GM18498 (cell line): Measurements from ENCODE around the gene FHIP1B.

ENCODE experiments used
- ATAC-seq: cut with Tn5 transposase; IDR thresholded peaks from one replicate; pipeline ENCODE4 v1.9.1; 2021; ENCODE audit warnings: mild to moderate bottlenecking, moderate library complexity; ENCODE audit not compliant: unreplicated experiment

Gene FHIP1B

DNA sequence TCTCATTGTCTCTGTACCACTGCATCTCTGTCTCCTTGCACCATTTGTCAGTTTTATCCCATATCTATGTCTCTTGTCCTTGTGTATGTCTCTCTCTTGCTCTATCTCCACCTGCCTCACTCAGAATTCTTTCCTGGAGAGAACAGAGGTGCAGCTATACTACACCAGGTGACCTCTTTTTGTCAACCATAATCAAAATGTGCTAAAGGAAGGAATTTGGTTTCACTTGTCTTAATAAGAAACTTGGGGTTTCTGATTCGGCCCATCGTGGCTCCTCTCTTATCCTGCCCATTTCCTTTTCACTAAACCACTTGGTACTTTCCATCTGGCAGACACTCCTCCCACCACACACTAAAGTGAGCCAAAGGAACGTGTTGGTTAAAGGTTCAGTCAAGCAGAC lies 31.1 kb downstream of the FHIP1B start:
- peak; percentile 77 for ATAC-seq

DNA sequence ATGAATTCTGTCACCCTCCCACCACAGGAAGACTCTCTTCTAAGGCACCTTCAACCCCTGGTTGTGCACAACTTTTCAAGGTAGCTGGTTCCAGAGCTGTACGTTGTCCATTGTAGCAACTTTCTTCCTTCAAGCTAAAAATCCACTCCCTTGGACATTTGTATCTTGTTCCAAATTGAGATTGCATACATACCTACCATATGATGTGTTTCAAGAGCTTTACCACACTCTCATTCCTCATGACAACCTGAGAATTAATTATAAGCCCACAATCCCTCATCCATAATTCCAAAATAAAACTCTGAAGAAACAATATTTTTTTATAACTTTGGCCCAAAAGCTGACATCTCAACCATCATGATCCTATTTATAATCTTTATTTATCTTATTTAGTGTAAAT lies 32.4 kb downstream of the FHIP1B start:
- ATAC-seq, result no peak

DNA sequence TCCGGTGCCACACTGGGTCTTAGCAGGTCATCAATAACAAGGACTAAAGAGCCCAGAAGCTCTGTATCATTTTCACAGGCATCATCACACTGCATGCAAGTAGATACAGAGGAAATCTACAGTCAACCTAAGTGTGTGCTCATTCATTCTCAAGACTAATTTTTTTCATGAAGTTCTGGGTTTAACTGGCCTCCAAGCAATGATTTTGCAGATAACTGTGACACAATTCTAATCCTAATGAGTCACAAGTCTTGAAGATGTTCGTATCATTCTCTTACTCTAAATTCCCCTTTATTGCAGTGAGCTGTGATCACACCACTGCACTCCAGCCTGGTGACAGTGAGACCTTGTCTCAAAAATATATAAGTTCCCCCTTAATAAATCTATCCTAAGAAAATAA lies 33.0 kb downstream of the FHIP1B start:
- no peak for ATAC-seq

DNA sequence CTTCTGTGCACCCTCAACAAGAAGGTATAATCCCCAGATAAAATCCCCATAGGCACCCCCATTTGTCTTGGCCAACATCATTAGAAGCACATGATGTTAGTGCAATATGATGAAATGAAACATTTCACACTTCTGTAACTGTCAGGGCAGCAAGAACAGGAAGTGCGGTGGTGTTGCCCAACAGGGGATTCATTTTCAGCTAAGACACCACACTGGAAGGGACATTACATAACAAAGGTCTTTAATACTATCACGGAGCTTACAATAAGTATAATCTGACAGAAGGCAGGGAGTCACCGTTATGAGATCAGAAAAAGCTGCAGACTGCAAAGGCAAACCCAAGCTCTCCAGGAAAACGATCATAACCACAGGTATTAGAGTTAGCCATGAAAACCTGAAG lies 33.5 kb downstream of the FHIP1B start:
- ATAC-seq, result no peak

DNA sequence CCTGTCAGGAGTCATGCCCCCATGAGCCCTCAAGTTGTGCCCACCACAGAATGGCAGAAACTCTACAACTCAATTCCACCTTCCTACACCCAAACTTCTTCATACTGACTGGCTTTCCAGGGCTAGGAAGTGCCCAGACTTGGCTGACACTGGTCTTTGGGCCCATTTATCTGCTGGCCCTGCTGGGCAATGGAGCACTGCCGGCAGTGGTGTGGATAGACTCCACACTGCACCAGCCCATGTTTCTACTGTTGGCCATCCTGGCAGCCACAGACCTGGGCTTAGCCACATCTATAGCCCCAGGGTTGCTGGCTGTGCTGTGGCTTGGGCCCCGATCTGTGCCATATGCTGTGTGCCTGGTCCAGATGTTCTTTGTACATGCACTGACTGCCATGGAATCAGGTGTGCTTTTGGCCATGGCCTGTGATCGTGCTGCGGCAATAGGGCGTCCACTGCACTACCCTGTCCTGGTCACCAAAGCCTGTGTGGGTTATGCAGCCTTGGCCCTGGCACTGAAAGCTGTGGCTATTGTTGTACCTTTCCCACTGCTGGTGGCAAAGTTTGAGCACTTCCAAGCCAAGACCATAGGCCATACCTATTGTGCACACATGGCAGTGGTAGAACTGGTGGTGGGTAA lies 35.1 kb downstream of the FHIP1B start, which contains the start of gene OR52W1:
TSS of gene OR52W1 (plus strand) at position 51 of the 637 bp plus-strand sequence. CDS start at position 51, 0 bp downstream.
- ATAC-seq, result no peak

DNA sequence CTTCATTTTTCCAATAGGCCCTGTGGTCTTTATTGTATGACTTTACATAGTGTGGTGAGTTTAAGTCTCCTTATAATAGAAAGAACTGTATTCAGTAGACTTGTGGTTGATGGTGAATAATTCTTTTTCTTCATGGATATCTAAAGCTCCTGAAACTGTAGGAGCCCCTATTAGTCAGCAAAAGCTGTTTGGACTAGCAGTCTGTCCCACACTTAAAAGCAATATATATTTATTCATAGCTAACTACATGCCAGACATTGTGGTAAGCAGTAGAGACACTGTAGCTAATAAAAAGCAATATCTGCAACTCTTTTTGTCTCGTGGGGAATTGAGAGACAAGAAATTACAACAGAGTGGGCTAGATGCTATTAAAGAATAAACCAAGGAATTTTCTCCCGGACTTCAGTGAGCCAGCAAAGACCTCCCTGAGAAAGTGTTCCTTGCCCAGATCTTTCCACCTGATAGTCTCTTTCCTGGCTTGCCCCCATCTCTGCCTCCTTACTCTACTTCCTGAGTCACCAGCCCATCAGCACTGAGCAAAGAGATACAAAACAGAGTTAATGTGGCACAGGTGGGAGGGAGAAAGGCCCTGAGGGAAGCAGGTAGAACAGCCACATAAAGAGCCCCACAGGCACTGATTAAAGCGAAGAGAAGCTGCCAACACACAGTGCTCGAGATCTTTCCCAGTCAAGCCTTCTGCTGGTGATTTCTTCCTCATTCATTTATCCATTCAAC lies 36.8 kb downstream of the FHIP1B start:
- no peak for ATAC-seq

DNA sequence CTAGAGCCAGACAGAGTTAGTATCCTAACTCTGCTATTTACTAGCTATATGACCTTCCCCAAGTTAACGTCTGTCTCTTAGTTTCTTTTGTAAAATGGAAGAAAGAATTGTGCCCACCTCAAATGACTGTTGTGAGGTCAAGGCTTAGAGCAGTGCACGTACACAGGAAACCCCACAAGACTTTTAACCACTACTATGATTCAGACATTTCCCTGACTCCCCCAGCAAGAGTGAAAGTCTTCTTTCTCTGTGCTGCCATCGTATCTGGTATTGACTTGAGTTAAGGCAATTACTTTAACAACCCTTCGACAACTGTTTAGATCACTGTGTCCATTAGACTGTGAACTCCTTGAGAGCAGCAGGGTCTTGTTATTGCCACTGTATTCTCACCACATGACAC lies 38.0 kb downstream of the FHIP1B start:
- ATAC-seq, result no peak

DNA sequence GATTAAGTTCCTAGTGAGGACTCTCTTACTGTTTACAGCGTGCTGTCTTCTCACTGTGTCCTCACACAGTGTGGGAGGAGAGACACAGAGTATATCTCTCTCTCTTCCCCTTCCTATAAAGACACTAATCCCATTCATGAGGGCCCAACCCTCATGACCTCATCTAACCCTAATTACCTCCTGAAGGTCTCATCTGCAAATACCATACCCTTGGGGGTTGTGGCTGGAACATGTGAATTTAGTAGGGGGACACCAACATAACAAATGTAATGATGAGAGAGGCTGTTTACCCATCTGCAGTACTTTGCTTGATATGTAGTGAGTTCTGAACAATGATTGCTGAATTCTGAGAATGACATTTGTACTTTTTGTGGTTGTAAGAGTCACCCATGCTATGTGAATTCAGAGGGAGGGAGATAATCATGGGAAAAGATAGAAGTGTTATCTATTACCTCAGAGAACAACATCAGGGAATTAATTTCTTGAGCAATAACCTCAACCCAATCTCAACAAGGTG lies 40.3 kb downstream of the FHIP1B start:
- ATAC-seq, result no peak

DNA sequence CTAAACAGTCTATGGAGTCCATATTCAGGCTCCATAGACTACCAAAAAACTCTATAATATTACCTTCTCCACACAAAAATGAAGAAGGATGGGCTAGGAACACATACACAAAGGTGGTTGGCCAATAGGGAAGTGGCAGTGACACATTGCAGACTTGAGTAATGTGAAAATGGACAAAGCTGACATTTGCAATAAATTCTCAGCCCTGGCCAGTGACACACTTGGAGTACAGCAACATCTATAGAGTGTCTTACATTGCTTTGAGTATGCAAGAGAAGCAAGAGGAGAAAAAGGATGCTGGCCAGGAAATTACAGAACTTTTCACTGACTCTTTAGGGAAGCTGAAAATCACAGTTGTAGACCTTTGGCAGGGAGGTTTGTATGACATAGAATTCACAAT lies 42.7 kb downstream of the FHIP1B start:
- no peak for ATAC-seq

DNA sequence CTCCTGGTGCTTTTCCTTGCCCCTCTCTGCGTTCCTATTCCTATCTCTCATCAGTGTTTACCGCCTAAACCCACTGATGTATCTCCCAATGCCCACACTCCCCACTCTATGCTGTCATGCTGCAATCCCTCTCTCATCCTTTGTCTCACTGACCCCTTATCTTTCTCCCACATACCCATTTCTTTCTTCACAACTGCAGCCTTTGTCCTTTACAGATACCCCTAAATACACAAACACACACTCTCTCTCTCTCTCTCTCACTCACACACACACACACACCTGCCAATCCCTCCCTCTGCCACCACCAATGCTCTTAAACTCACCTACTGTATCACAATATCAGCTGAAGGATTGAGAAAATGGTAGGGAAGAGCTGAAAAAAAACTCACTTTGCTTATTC lies 59.0 kb downstream of the FHIP1B start:
- ATAC-seq, result no peak

DNA sequence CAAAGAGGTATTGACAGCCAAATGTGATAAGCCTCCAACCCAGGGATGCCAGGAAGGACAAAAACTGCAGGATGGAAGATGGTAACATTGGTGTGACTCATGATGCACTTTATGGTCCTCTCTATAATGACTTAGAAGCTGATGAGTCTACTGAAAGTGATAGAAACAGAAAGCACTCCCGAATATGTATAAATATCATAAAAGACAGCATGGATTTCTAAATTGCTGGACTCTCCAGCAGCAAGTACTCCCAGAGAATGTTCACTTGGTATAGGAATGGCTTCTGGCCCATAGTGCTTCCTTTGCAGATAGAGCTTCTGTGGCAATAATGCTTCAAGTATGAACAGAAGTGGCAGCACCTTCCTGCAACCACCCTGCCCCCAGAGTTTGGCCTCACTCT lies 64.2 kb downstream of the FHIP1B start, which contains the start of gene OR52B2:
TSS of gene OR52B2 (minus strand) at position 101 of the 400 bp plus-strand sequence. CDS start at position 101, 0 bp downstream.
- ATAC-seq, result no peak
